Liver (tissue), 9 donors: ENCODE data around the gene NSD1. TPM values are rescaled to one million over a fixed set of nuclear protein-coding genes. Genes with fewer than 3 reads are reported as not detected.

Source experiments
- DNase-seq: peaks from one replicate; pipeline ENCODE4 v3.0.0-alpha.2; 2017; ENCODE audit warnings: low spot score
- H3K27ac ChIP-seq, 2 donors: one replicate each; pipeline ENCODE4 v1.7.0; 2013; ENCODE audit warnings: inconsistent platforms in 2 of 2, low read length in 2 of 2, control low read depth in 1 of 2, low read depth in 1 of 2, mild to moderate bottlenecking in 1 of 2
- H3K27me3 ChIP-seq, 4 donors: one replicate each; pipeline versions ENCODE4 v1.6.1 to v1.7.0; 2013; ENCODE audit warnings: low read length in 3 of 4, inconsistent platforms in 1 of 4, mild to moderate bottlenecking in 1 of 4, moderate library complexity in 1 of 4; ENCODE audit not compliant: control insufficient read depth in 4 of 4, insufficient read depth in 4 of 4
- H3K36me3 ChIP-seq, 4 donors: one replicate each; pipeline versions ENCODE4 v1.6.1 to v1.7.0; 2013; ENCODE audit warnings: low read length in 3 of 4, mild to moderate bottlenecking in 3 of 4, low read depth in 1 of 4, moderate library complexity in 1 of 4; ENCODE audit not compliant: control insufficient read depth in 4 of 4, insufficient read depth in 3 of 4
- H3K4me1 ChIP-seq, 4 donors: one replicate each; pipeline versions ENCODE4 v1.6.1 to v1.7.0; 2013; ENCODE audit warnings: low read length in 3 of 4, mild to moderate bottlenecking in 3 of 4, moderate library complexity in 1 of 4; ENCODE audit not compliant: control insufficient read depth in 4 of 4, insufficient read depth in 4 of 4
- H3K4me3 ChIP-seq, 3 donors: one replicate each; pipeline versions ENCODE4 v1.6.1 to v1.7.0; 2013; ENCODE audit warnings: low read length in 3 of 3, control low read depth in 1 of 3, low read depth in 1 of 3, mild to moderate bottlenecking in 1 of 3
- H3K9ac ChIP-seq, 2 donors: one replicate each; pipeline ENCODE4 v1.7.0; 2013; ENCODE audit warnings: low read length in 2 of 2, mild to moderate bottlenecking in 2 of 2, moderate library complexity in 2 of 2, control low read depth in 1 of 2, low read depth in 1 of 2
- H3K9me3 ChIP-seq, 4 donors: one replicate each; pipeline versions ENCODE4 v1.6.1 to v1.7.0; 2013; ENCODE audit warnings: low read length in 3 of 4; ENCODE audit not compliant: control insufficient read depth in 4 of 4
- ATF3 ChIP-seq: IDR thresholded peaks from 2 replicates; pipeline ENCODE4 v1.6.1; 2016; ENCODE audit warnings: antibody characterized with exemption
- CTCF ChIP-seq: fragments of 150-350 bp; IDR thresholded peaks from 2 replicates; pipeline ENCODE4 v1.5.1; 2017; ENCODE audit warnings: improper control_type of control experiment, low read depth, low read length; ENCODE audit not compliant: missing input control
- EGR1 ChIP-seq, 2 donors: IDR thresholded peaks; 2 replicates each; pipeline ENCODE4 v1.6.1; 2016 to 2018; ENCODE audit warnings: antibody characterized with exemption in 2 of 2, low read depth in 2 of 2
- FOXA2 ChIP-seq: IDR thresholded peaks from 2 replicates; pipeline ENCODE4 v1.6.1; 2016; ENCODE audit warnings: antibody characterized with exemption
- GABPA ChIP-seq, 2 donors: IDR thresholded peaks in 1 of 2; conservative IDR thresholded peaks in 1 of 2; 2 replicates each; pipeline ENCODE4 v1.6.1; 2016; ENCODE audit warnings: antibody characterized with exemption in 2 of 2, mild to moderate bottlenecking in 1 of 2, moderate library complexity in 1 of 2
- HNF4A ChIP-seq, 2 donors: conservative IDR thresholded peaks; 2 replicates each; pipeline ENCODE4 v1.6.1; 2016; ENCODE audit warnings: antibody characterized with exemption in 2 of 2, mild to moderate bottlenecking in 2 of 2
- HNF4G ChIP-seq: IDR thresholded peaks from 2 replicates; pipeline ENCODE4 v1.6.1; 2016; ENCODE audit warnings: antibody characterized with exemption
- JUND ChIP-seq, 2 donors: IDR thresholded peaks; 2 replicates each; pipeline ENCODE4 v1.6.1; 2016; ENCODE audit warnings: antibody characterized with exemption in 2 of 2
- NR2F2 ChIP-seq: IDR thresholded peaks from 2 replicates; pipeline ENCODE4 v1.6.1; 2016; ENCODE audit warnings: antibody characterized with exemption
- RAD21 ChIP-seq, 2 donors: IDR thresholded peaks; 2 replicates each; pipeline ENCODE4 v1.6.1; 2016; ENCODE audit warnings: antibody characterized with exemption in 2 of 2, mild to moderate bottlenecking in 2 of 2
- RXRA ChIP-seq, 2 donors: IDR thresholded peaks; 2 replicates each; pipeline ENCODE4 v1.6.1; 2017 to 2018; ENCODE audit warnings: antibody characterized with exemption in 2 of 2, mild to moderate bottlenecking in 1 of 2
- SP1 ChIP-seq: IDR thresholded peaks from 2 replicates; pipeline ENCODE4 v1.6.1; 2018; ENCODE audit warnings: antibody characterized with exemption, mild to moderate bottlenecking
- TAF1 ChIP-seq: conservative IDR thresholded peaks from 2 replicates; pipeline ENCODE4 v1.6.1; 2016; ENCODE audit warnings: antibody characterized with exemption, mild to moderate bottlenecking
- YY1 ChIP-seq: IDR thresholded peaks from 2 replicates; pipeline ENCODE4 v1.6.1; 2016; ENCODE audit warnings: antibody characterized with exemption, mild to moderate bottlenecking
- ZBTB33 ChIP-seq: IDR thresholded peaks from 2 replicates; pipeline ENCODE4 v1.6.1; 2016; ENCODE audit warnings: antibody characterized with exemption
- WGBS: extraction: QIAGEN DNeasy Blood & Tissue Kit; methylation state at CpG from one replicate; pipeline ENCODE4 v1.1.7; 2013; 5-methylcytosine and 5-hydroxymethylcytosine counted together
- polyA plus RNA-seq, 2 donors: library from polyadenylated mRNA; stranded (reverse) in 1 of 2; unstranded in 1 of 2; fragments of 200-250 nt in 1 of 2; fragments of >200 nt in 1 of 2; fragmentation: Nextera tagmentation in 1 of 2; extraction: Ambion mirVana in 1 of 2; gene quantifications; one replicate each; pipeline versions ENCODE4 v1.2.1 to v1.2.3, GENCODE V29; 2013 to 2015
- total RNA-seq, 2 donors: library from RNA; depleted of rRNA; stranded (reverse); fragments of >200 nt; gene quantifications; one replicate each; pipeline ENCODE4 v1.2.3, GENCODE V29; 2014
- TF ChIP-seq, protein P1 (sequence below): IDR thresholded peaks from 2 replicates; pipeline ENCODE4 v1.6.1; 2016; ENCODE audit warnings: antibody characterized with exemption, mild to moderate bottlenecking
- TF ChIP-seq, protein P2 (sequence below): IDR thresholded peaks from 2 replicates; pipeline ENCODE4 v1.6.1; 2016; ENCODE audit warnings: antibody characterized with exemption
- donor health status: healthy.
- donor health status: healthy.
- donor health status: healthy.
- donor health status: healthy.
- donor health status: healthy.

The NSD1 gene
- total and polyA plus RNA-seq, 4 donors = 5.3 to 34.1 (median 19.3) TPM

GRCh38 chr5:177325868-177326381 is 192.4 kb downstream of the NSD1 start:
- 62% methylated on average over 1 of the region's 1 CpG for WGBS
- no peaks in the 10 kb centered on the region for H3K9me3 ChIP-seq
- peaks cover 3 to 9% (median 7%) of the 10 kb centered on the region in 4 donors for H3K4me1 ChIP-seq
- no peaks in the 10 kb centered on the region for H3K27me3 ChIP-seq
- no peak overlapping the region for H3K27ac ChIP-seq
- TF ChIP-seq SP1 (peak; percentile 31), JUND (IDR thresholded peaks at IDR 0.05) (peak in 1 of 2 donors; percentile 36), EGR1 (IDR thresholded peaks at IDR 0.05; ENCODE audit: low read depth in 2 of 2) (no peak), RXRA (IDR thresholded peaks at IDR 0.05) (peak in 1 of 2 donors; percentile 27), HNF4A (conservative IDR thresholded peaks at IDR 0.05) (peak; percentile 54 to 67), HNF4G (peak; percentile 28), YY1 (peak; percentile 42)
- TF ChIP-seq, protein P1, sequence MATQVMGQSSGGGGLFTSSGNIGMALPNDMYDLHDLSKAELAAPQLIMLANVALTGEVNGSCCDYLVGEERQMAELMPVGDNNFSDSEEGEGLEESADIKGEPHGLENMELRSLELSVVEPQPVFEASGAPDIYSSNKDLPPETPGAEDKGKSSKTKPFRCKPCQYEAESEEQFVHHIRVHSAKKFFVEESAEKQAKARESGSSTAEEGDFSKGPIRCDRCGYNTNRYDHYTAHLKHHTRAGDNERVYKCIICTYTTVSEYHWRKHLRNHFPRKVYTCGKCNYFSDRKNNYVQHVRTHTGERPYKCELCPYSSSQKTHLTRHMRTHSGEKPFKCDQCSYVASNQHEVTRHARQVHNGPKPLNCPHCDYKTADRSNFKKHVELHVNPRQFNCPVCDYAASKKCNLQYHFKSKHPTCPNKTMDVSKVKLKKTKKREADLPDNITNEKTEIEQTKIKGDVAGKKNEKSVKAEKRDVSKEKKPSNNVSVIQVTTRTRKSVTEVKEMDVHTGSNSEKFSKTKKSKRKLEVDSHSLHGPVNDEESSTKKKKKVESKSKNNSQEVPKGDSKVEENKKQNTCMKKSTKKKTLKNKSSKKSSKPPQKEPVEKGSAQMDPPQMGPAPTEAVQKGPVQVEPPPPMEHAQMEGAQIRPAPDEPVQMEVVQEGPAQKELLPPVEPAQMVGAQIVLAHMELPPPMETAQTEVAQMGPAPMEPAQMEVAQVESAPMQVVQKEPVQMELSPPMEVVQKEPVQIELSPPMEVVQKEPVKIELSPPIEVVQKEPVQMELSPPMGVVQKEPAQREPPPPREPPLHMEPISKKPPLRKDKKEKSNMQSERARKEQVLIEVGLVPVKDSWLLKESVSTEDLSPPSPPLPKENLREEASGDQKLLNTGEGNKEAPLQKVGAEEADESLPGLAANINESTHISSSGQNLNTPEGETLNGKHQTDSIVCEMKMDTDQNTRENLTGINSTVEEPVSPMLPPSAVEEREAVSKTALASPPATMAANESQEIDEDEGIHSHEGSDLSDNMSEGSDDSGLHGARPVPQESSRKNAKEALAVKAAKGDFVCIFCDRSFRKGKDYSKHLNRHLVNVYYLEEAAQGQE = no peak
- H3K9ac ChIP-seq = no peak overlapping the region
- H3K4me3 ChIP-seq = no peak overlapping the region
- no peak for DNase-seq
- H3K36me3 ChIP-seq = peaks cover 0 to 12% (median 8%) of the 10 kb centered on the region in 4 donors

DNA sequence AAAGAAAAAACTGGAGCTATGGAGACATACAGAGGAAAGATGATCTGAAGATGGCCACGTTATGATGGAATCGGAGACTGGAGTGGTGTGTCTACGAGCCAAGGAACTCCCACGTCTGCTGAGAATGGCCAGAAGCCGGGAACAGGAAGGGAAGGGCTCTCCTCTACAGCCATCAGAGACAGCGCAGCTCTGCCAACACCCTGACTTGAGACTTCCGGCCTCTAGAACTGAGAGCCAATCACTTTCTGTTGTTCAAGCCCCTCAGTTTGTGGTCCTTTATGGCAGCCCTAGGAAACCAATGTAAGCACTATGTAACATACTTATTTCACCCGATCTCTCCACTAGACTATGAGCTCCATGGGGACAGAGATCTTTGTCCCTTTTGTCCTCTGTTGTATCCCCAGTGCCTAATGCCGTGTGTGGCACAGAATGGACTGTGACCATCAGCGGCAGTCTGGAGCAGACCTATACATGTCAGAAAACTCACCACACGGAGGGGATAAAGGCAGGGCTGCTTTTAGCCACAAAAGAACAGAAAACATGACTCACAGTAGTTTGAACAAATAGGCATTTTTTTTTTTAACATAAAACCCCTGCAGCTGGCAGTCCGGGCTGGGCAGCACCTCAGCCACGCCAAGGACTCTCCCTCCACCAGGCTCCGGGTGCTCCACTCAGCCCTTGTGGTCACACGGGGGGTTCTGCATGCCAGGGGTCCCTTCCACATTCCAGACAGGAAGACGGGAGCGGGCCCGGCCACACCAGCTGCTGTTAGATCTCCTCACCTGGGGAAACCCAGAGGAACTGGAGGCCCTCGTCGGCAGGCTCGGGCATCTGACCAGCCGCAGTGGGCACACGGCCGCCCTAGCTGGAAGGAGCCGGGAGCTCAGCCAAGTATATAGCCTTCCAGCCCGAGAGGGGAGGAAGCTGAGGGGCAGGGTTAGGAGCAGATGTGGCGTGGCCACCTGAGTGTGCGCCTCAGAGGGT is 194.3 kb downstream of the NSD1 start:
- no peak overlapping the region for H3K9ac ChIP-seq
- no peak for TF ChIP-seq TAF1
- H3K36me3 ChIP-seq = peaks cover 8 to 30% (median 12%) of the 10 kb centered on the region in 4 donors
- no peak for DNase-seq
- no peaks in the 10 kb centered on the region for H3K27me3 ChIP-seq
- no peak overlapping the region for H3K4me3 ChIP-seq
- 86% methylated on average over 28 of the region's 28 CpGs for WGBS
- peaks cover 3 to 9% (median 7%) of the 10 kb centered on the region in 4 donors for H3K4me1 ChIP-seq
- H3K27ac ChIP-seq = no peak overlapping the region
- no peaks in the 10 kb centered on the region for H3K9me3 ChIP-seq

GRCh38 chr5:177328545-177329231 is 195.1 kb downstream of the NSD1 start:
- Histone ChIP-seq H3K27me3 (no peaks in the 10 kb centered on the region), H3K4me3 (no peak overlapping the region), H3K9ac (no peak overlapping the region), H3K27ac (no peak overlapping the region), H3K4me1 (peaks cover 3 to 9% (median 7%) of the 10 kb centered on the region in 4 donors), H3K36me3 (peaks cover 11 to 39% (median 17%) of the 10 kb centered on the region in 4 donors), H3K9me3 (no peaks in the 10 kb centered on the region)
- 93% methylated on average over 19 of the region's 19 CpGs for WGBS
- DNase-seq = no peak
- TF ChIP-seq JUND (IDR thresholded peaks at IDR 0.05) (no peak), SP1 (no peak), GABPA (IDR thresholded peaks at IDR 0.05 in 1 of 2, conservative IDR thresholded peaks at IDR 0.05 in 1 of 2) (no peak), RAD21 (IDR thresholded peaks at IDR 0.05) (no peak), ZBTB33 (no peak), CTCF (no peak), TAF1 (no peak), FOXA2 (no peak), NR2F2 (no peak), EGR1 (IDR thresholded peaks at IDR 0.05; ENCODE audit: low read depth in 2 of 2) (no peak), ATF3 (no peak), HNF4A (conservative IDR thresholded peaks at IDR 0.05) (no peak)
- TF ChIP-seq, protein P2, sequence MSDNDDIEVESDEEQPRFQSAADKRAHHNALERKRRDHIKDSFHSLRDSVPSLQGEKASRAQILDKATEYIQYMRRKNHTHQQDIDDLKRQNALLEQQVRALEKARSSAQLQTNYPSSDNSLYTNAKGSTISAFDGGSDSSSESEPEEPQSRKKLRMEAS = no peak
